ENCODE data around the gene HTD2. TPM values are rescaled to one million over a fixed set of nuclear protein-coding genes. Genes with fewer than 3 reads are reported as not detected.

The HTD2 gene
- total RNA-seq, 1 donor from 2014 or later = 8.3 TPM

DNA sequence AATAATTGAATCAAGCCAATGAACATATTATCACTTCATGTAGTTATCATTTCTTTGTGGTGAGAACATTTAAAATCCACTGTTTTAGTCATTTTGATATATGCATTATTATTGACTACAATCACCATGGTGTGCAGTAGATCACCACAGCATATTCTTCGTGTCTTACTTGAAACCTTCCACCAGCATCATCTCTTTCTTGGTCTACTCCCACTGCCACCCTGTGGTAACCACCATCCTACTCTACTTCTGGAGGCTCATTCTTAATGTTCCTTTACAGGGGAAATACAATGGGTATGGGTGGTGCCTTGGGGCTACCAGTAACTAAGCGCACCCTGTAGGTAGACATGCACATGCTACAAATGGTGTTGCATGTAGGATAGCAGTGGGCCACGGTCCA is 51.8 kb downstream of the HTD2 start:
- Mint-ChIP-seq H3K4me3 (no peak overlapping the region), H3K9me3 (no peaks in the 10 kb centered on the region), H3K4me1 (no peaks in the 10 kb centered on the region), H3K36me3 (no peaks in the 10 kb centered on the region), H3K27me3 (ENCODE audit: low read depth) (no peaks in the 10 kb centered on the region), H3K27ac (no peak overlapping the region)
- DNase-seq (ENCODE audit: low spot score in 2 of 2, unreplicated experiment in 2 of 2) = no peak
- TF ChIP-seq, protein P1, sequence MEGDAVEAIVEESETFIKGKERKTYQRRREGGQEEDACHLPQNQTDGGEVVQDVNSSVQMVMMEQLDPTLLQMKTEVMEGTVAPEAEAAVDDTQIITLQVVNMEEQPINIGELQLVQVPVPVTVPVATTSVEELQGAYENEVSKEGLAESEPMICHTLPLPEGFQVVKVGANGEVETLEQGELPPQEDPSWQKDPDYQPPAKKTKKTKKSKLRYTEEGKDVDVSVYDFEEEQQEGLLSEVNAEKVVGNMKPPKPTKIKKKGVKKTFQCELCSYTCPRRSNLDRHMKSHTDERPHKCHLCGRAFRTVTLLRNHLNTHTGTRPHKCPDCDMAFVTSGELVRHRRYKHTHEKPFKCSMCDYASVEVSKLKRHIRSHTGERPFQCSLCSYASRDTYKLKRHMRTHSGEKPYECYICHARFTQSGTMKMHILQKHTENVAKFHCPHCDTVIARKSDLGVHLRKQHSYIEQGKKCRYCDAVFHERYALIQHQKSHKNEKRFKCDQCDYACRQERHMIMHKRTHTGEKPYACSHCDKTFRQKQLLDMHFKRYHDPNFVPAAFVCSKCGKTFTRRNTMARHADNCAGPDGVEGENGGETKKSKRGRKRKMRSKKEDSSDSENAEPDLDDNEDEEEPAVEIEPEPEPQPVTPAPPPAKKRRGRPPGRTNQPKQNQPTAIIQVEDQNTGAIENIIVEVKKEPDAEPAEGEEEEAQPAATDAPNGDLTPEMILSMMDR (IDR thresholded peaks at IDR 0.05; ENCODE audit: unreplicated experiment) = no peak

DNA sequence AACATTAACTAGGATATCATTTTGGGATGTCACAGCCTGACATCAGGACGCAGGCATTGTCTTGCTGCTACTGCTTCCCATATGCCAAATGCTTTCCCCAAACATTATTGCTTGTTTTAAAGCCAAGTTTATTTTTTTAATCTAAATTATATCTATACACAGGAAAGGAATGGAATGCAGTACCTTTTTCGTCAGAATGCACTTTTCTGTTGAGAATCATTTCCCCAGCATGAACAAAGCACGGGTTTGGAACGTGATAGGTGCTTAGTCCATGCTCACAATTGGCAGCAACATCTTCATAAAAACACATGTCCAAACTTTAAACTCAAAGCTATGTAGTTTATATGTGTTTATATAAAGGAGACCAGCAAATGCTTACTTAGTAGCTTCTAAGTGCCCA is 52.5 kb downstream of the HTD2 start:
- TF ChIP-seq, protein P1 (IDR thresholded peaks at IDR 0.05; ENCODE audit: unreplicated experiment) = no peak
- Mint-ChIP-seq H3K27ac (no peak overlapping the region), H3K4me3 (no peak overlapping the region), H3K4me1 (no peaks in the 10 kb centered on the region), H3K36me3 (no peaks in the 10 kb centered on the region), H3K27me3 (ENCODE audit: low read depth) (no peaks in the 10 kb centered on the region), H3K9me3 (no peaks in the 10 kb centered on the region)
- no peak for DNase-seq (ENCODE audit: low spot score in 2 of 2, unreplicated experiment in 2 of 2)

DNA sequence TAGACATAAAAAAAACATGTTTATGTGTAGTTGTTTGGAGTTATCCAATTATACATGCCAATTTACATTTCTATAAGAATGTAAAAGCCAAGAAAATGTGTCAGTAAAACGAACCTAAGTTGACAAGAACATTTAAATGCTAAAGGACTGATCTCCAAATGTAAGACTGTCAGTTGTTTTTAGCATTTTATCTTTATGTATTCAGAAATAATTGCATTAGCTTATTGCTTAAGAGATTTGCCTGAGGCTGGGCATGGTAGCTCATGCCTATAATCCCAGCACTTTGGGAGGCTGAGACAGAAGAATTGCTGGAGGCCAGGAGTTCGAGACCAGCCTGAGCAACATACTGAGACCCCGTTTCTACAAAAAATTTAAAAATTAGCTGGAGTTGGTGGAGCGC is 53.3 kb downstream of the HTD2 start:
- Mint-ChIP-seq H3K9me3 (no peaks in the 10 kb centered on the region), H3K4me3 (no peak overlapping the region), H3K27ac (no peak overlapping the region), H3K36me3 (peaks cover 2% of the 10 kb centered on the region), H3K27me3 (ENCODE audit: low read depth) (no peaks in the 10 kb centered on the region), H3K4me1 (no peaks in the 10 kb centered on the region)
- TF ChIP-seq, protein P1 (IDR thresholded peaks at IDR 0.05; ENCODE audit: unreplicated experiment) = no peak
- DNase-seq (ENCODE audit: low spot score in 2 of 2, unreplicated experiment in 2 of 2) = no peak

DNA sequence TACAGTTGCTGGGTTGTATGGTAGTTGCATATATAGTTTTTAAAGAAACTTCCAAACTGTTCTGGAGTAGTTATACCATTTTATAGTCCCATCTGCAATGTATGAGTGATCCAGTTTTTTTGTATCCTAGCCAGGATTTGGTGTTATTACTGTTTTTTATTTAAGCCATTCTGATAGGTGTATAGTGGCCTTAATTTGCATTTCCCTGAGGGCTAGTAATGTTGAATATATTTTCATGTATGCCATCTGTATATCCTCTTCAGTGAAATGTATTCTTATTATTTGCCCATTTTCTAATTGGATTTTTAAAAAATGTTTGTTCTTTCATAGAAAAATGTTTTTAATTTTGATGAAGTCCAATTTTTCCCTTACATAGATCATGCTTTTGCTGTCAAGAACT is 55.5 kb downstream of the HTD2 start:
- H3K27me3 Mint-ChIP-seq (ENCODE audit: low read depth) = no peaks in the 10 kb centered on the region
- H3K36me3 Mint-ChIP-seq = peaks cover 4% of the 10 kb centered on the region
- no peak overlapping the region for H3K4me3 Mint-ChIP-seq
- H3K9me3 Mint-ChIP-seq = peaks cover 19% of the 10 kb centered on the region
- no peaks in the 10 kb centered on the region for H3K4me1 Mint-ChIP-seq
- DNase-seq (ENCODE audit: low spot score in 2 of 2, unreplicated experiment in 2 of 2) = no peak
- TF ChIP-seq, protein P1 (IDR thresholded peaks at IDR 0.05; ENCODE audit: unreplicated experiment) = no peak
- H3K27ac Mint-ChIP-seq = no peak overlapping the region

DNA sequence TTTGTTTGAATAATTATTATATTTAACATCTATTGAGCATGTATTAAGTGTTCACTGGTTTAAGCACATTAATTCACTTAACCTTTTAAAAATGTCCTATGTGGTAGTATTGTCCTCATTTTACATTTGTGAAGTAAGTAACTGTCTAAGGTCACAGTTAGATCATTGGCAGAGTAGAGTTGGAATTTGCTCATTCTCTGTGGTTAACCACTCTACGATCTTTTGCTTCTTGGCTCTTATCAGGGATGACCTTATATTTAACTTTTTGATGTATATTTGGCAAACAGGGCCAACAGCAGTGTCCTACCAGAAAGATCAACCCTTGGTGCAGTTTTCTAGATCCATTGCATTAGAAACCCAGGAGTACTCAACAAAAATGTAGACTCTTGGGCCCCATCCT is 60.4 kb downstream of the HTD2 start:
- Mint-ChIP-seq H3K4me3 (no peak overlapping the region), H3K27me3 (ENCODE audit: low read depth) (no peaks in the 10 kb centered on the region), H3K4me1 (no peaks in the 10 kb centered on the region), H3K27ac (no peak overlapping the region), H3K36me3 (peaks cover 6% of the 10 kb centered on the region), H3K9me3 (peaks cover 20% of the 10 kb centered on the region)
- TF ChIP-seq, protein P1 (IDR thresholded peaks at IDR 0.05; ENCODE audit: unreplicated experiment) = no peak
- DNase-seq (ENCODE audit: low spot score in 2 of 2, unreplicated experiment in 2 of 2) = no peak

DNA sequence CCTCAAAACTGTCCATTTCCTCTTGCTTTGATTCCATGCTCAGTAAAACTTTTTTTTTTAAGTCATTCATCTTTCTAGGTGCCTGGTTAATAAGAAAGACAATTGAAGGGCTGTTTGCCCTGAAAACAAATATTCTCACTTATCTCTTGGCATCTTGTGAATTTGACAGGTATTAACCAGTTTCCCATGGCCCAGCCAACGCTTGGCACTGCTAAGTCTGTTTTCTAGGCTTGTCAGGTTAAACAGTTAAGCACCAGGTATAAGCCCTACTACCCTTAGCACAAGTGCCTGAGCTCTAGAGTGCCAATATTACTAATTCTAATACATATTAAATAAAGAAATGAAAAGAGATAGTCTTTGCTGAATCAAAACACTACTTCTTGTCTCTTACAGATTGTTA is 62.7 kb downstream of the HTD2 start:
- TF ChIP-seq, protein P1 (IDR thresholded peaks at IDR 0.05; ENCODE audit: unreplicated experiment) = no peak
- no peaks in the 10 kb centered on the region for H3K27me3 Mint-ChIP-seq (ENCODE audit: low read depth)
- no peak overlapping the region for H3K27ac Mint-ChIP-seq

More for the DNA sequence above, 62.7 kb downstream of the HTD2 start:
- DNase-seq (ENCODE audit: low spot score in 2 of 2, unreplicated experiment in 2 of 2) = no peak
- Mint-ChIP-seq H3K4me1 (no peaks in the 10 kb centered on the region), H3K36me3 (peaks cover 6% of the 10 kb centered on the region), H3K4me3 (no peak overlapping the region), H3K9me3 (peaks cover 20% of the 10 kb centered on the region)
